ENCODE results near the gene HUS1B. TPM values are rescaled to one million over a fixed set of nuclear protein-coding genes. Genes with fewer than 3 reads are reported as not detected.

Gene HUS1B
- total RNA-seq, 1 donor from 2014 or later: 0.70 TPM

GRCh38 chr6:684831-685636 is 28.1 kb upstream of the HUS1B start:
- H3K4me1 Mint-ChIP-seq (ENCODE audit: low read depth): peaks cover 59% of the 10 kb centered on the region

GRCh38 chr6:683742-684440 is 27.0 kb upstream of the HUS1B start:
- no peak for DNase-seq (ENCODE audit: low spot score)
- TF ChIP-seq CTCF (IDR thresholded peaks at IDR 0.05): no peak
- H3K27ac Mint-ChIP-seq (ENCODE audit: unreplicated experiment): peak overlapping the region; percentile 98
- H3K36me3 Mint-ChIP-seq (ENCODE audit: low read depth): no peaks in the 10 kb centered on the region
- H3K27me3 Mint-ChIP-seq (ENCODE audit: low read depth): no peaks in the 10 kb centered on the region
- H3K9me3 Mint-ChIP-seq (ENCODE audit: low read depth): no peaks in the 10 kb centered on the region
- peak overlapping the region; percentile 63 for H3K4me3 Mint-ChIP-seq (ENCODE audit: unreplicated experiment)
- peaks cover 62% of the 10 kb centered on the region for H3K4me1 Mint-ChIP-seq (ENCODE audit: low read depth)

More at GRCh38 chr6:684831-685636, 28.1 kb upstream of the HUS1B start:
- H3K27me3 Mint-ChIP-seq (ENCODE audit: low read depth): no peaks in the 10 kb centered on the region
- H3K9me3 Mint-ChIP-seq (ENCODE audit: low read depth): no peaks in the 10 kb centered on the region
- no peak for DNase-seq (ENCODE audit: low spot score)
- TF ChIP-seq CTCF (IDR thresholded peaks at IDR 0.05): no peak
- no peaks in the 10 kb centered on the region for H3K36me3 Mint-ChIP-seq (ENCODE audit: low read depth)
- H3K4me3 Mint-ChIP-seq (ENCODE audit: unreplicated experiment): peak overlapping the region; percentile 11
- peak overlapping the region; percentile 96 for H3K27ac Mint-ChIP-seq (ENCODE audit: unreplicated experiment)

GRCh38 chr6:680666-681340 is 23.9 kb upstream of the HUS1B start:
- peaks cover 75% of the 10 kb centered on the region for H3K4me1 Mint-ChIP-seq (ENCODE audit: low read depth)
- no peaks in the 10 kb centered on the region for H3K36me3 Mint-ChIP-seq (ENCODE audit: low read depth)

GRCh38 chr6:680251-680650 is 23.4 kb upstream of the HUS1B start:
- Mint-ChIP-seq H3K4me1 (ENCODE audit: low read depth) (peaks cover 72% of the 10 kb centered on the region), H3K36me3 (ENCODE audit: low read depth) (no peaks in the 10 kb centered on the region), H3K27me3 (ENCODE audit: low read depth) (no peaks in the 10 kb centered on the region), H3K9me3 (ENCODE audit: low read depth) (no peaks in the 10 kb centered on the region), H3K27ac (ENCODE audit: unreplicated experiment) (peak overlapping the region; percentile 83), H3K4me3 (ENCODE audit: unreplicated experiment) (no peak overlapping the region)
- no peak for DNase-seq (ENCODE audit: low spot score)
- TF ChIP-seq CTCF (IDR thresholded peaks at IDR 0.05): no peak

More at GRCh38 chr6:680666-681340, 23.9 kb upstream of the HUS1B start:
- H3K27ac Mint-ChIP-seq (ENCODE audit: unreplicated experiment): peak overlapping the region; percentile 83
- H3K27me3 Mint-ChIP-seq (ENCODE audit: low read depth): no peaks in the 10 kb centered on the region
- H3K4me3 Mint-ChIP-seq (ENCODE audit: unreplicated experiment): no peak overlapping the region
- no peak for TF ChIP-seq CTCF (IDR thresholded peaks at IDR 0.05)
- no peak for DNase-seq (ENCODE audit: low spot score)
- H3K9me3 Mint-ChIP-seq (ENCODE audit: low read depth): no peaks in the 10 kb centered on the region

- Mint-ChIP-seq H3K4me1 (ENCODE audit: low read depth) (peaks cover 73% of the 10 kb centered on the region), H3K27ac (ENCODE audit: unreplicated experiment) (peak overlapping the region; percentile 83), H3K9me3 (ENCODE audit: low read depth) (no peaks in the 10 kb centered on the region), H3K36me3 (ENCODE audit: low read depth) (no peaks in the 10 kb centered on the region), H3K4me3 (ENCODE audit: unreplicated experiment) (no peak overlapping the region), H3K27me3 (ENCODE audit: low read depth) (no peaks in the 10 kb centered on the region)
- DNase-seq (ENCODE audit: low spot score): no peak
- no peak for TF ChIP-seq CTCF (IDR thresholded peaks at IDR 0.05)
Observed at GRCh38 chr6:679282-679681, 22.4 kb upstream of the HUS1B start.

Measured in chondrocyte (in vitro differentiated cells).